Right atrium auricular region (tissue), 2 donors: ENCODE measurements around the gene RGMA. TPM values are rescaled to one million over a fixed set of nuclear protein-coding genes. Genes with fewer than 3 reads are reported as not detected.
A peak's percentile ranks its signal among the peaks of the same experiment; 100 is the strongest.

Source experiments
- DNase-seq: peaks from one replicate; pipeline ENCODE4 v3.0.0-alpha.2; 2019; ENCODE audit warnings: low spot score
- H3K27ac ChIP-seq, 2 donors: fragments of 200-600 bp; sonication (generic); 1 replicate in 1 of 2; 2 replicates in 1 of 2; pipeline ENCODE4 v1.5.1; 2016 to 2019
- H3K27me3 ChIP-seq, 2 donors: fragments of 200-600 bp; sonication (generic); one replicate each; pipeline versions ENCODE4 v1.5.1 to v1.6.0; 2017 to 2019
- H3K36me3 ChIP-seq: fragments of 200-600 bp; sonication (generic); one replicate; pipeline ENCODE4 v1.5.1; 2016
- H3K4me1 ChIP-seq, 2 donors: fragments of 200-600 bp; sonication (generic); one replicate each; pipeline versions ENCODE4 v1.5.1 to v1.6.0; 2017 to 2019
- H3K4me3 ChIP-seq, 2 donors: fragments of 200-600 bp; sonication (generic); 1 replicate in 1 of 2; 2 replicates in 1 of 2; pipeline ENCODE4 v1.5.1; 2017 to 2019; ENCODE audit warnings: mild to moderate bottlenecking in 1 of 2, moderate library complexity in 1 of 2
- H3K9me3 ChIP-seq, 2 donors: fragments of 200-600 bp; sonication (generic); one replicate each; pipeline ENCODE4 v1.5.1; 2019
- CTCF ChIP-seq, 2 donors: fragments of 200-600 bp; sonication (generic); IDR thresholded peaks; one replicate each; pipeline ENCODE4 v1.5.1; 2019; ENCODE audit warnings: antibody characterized with exemption in 2 of 2
- total RNA-seq, 2 donors: library from RNA; depleted of rRNA; stranded (reverse); fragments of >200 nt; gene quantifications; one replicate each; pipeline ENCODE4 v1.1.0, GENCODE V29; 2016

The RGMA gene
- total RNA-seq, 2 donors from 2014 or later: 7.2 to 9.9 TPM

DNA sequence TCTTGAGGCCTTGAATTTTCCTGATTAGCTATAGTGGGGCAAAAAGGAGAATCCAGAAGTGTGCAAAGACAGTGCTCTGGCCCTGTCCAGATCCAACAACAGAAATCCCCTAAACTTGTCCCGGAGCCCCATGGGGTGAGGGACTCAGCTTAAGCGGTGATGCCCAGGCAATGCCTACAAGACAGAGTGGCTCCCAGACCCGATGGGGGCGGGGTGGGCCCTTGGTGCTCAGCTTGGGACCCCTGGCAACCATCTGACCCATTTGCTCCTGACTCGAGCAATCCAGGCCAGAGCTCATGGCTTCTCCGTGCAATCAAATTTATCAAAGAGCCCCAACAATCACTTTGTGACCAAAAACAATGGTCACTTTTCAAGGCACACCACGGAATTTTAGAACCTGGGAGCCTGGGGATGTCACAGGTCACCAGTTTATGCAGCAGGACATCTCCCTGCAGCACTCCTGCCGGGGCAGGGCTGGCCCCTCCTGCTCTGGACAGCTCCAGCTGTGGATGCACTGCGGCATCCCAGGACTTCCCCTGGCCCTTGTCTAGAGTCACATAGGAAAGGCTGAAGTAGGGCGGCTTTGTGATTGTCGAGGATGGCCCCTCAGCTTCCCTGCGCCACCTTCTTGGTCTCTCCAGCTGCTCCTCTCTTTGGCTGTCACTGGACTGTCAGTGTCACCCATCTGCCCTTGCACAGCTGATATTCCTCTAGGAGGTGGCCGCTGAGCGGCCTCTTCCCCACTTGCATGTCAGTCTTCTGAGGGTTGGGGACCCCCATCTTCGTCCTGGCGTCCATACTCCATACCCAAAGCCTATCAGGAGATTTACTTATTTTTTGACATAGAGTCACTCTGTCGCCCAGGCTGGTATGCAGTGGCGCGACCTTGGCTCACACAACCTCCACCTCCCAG, 28.4 kb downstream of the RGMA start:
- Histone ChIP-seq H3K27me3 (no peaks in the 10 kb centered on the region), H3K4me3 (no peak overlapping the region), H3K4me1 (peaks cover 0 to 37% of the 10 kb centered on the region in 2 donors), H3K27ac (peak overlapping the region in 1 of 2 donors; percentile 6), H3K9me3 (no peaks in the 10 kb centered on the region), H3K36me3 (no peaks in the 10 kb centered on the region)
- no peak for TF ChIP-seq CTCF (IDR thresholded peaks at IDR 0.05)
- no peak for DNase-seq

- Histone ChIP-seq H3K27me3 (no peaks in the 10 kb centered on the region), H3K4me1 (peaks cover 0 to 35% of the 10 kb centered on the region in 2 donors), H3K27ac (no peak overlapping the region), H3K4me3 (no peak overlapping the region), H3K9me3 (no peaks in the 10 kb centered on the region), H3K36me3 (no peaks in the 10 kb centered on the region)
- no peak for TF ChIP-seq CTCF (IDR thresholded peaks at IDR 0.05)
- no peak for DNase-seq
Observed at GRCh38 chr15:93059442-93059841, 29.6 kb downstream of the RGMA start.

DNA sequence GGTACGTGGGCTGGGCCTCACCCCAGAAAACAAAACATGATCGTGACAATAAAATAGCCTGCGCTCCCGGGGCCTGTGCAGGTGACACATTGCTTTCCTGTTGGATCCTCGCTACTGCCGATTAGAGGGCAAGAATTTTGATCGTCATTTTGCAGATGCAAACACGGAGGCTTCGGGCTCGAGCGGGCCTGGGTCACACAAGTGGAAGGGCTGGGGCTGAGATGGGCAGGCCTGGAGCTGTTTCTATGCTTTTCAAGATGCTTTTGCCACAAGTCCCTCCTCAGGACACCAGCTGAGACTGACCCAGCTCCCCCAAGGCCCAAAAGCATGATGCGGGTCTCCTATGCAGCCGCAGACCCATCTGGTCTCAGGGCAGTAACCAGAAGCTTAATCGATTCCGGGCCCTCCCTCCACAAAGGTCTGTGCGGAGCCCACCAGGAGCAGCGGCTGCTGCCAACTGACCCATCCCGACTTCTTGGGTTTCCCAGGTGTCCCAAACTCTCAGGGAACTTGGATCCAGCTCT, 30.0 kb downstream of the RGMA start:
- DNase-seq: no peak
- H3K9me3 ChIP-seq: no peaks in the 10 kb centered on the region
- no peak overlapping the region for H3K27ac ChIP-seq
- no peaks in the 10 kb centered on the region for H3K36me3 ChIP-seq
- H3K27me3 ChIP-seq: no peaks in the 10 kb centered on the region
- H3K4me3 ChIP-seq: no peak overlapping the region
- H3K4me1 ChIP-seq: peaks cover 0 to 30% of the 10 kb centered on the region in 2 donors
- TF ChIP-seq CTCF (IDR thresholded peaks at IDR 0.05): no peak

GRCh38 chr15:93058128-93058527, 30.9 kb downstream of the RGMA start:
- H3K4me1 ChIP-seq: peaks cover 0 to 21% of the 10 kb centered on the region in 2 donors
- H3K4me3 ChIP-seq: no peak overlapping the region
- TF ChIP-seq CTCF (IDR thresholded peaks at IDR 0.05): no peak

DNA sequence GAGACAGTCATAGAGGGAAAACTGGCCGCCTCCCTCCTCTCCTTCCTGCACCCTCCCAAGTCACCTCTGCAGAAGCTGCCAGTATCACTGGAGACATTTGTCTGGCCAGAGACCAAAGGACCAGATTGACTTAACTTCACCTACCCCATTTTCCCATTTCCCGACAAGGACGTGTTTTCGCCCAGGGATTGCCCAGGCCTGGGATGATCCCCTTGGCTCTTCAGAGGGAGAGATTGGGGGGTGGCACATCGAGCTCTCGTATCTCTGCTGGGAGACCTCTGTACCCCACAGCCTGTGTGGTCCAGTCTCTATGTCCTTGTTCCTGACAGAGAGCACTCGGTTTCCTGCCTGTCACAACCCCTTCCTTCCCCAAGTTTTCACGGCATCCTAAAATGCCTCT, 31.4 kb downstream of the RGMA start:
- no peaks in the 10 kb centered on the region for H3K36me3 ChIP-seq
- peaks cover 0 to 18% of the 10 kb centered on the region in 2 donors for H3K4me1 ChIP-seq
- H3K4me3 ChIP-seq: no peak overlapping the region
- H3K27ac ChIP-seq: no peak overlapping the region
- TF ChIP-seq CTCF (IDR thresholded peaks at IDR 0.05): no peak
- no peaks in the 10 kb centered on the region for H3K27me3 ChIP-seq
- DNase-seq: no peak
- no peaks in the 10 kb centered on the region for H3K9me3 ChIP-seq

More at GRCh38 chr15:93058128-93058527, 30.9 kb downstream of the RGMA start:
- no peaks in the 10 kb centered on the region for H3K27me3 ChIP-seq
- no peaks in the 10 kb centered on the region for H3K36me3 ChIP-seq
- no peak for DNase-seq
- H3K9me3 ChIP-seq: no peaks in the 10 kb centered on the region
- H3K27ac ChIP-seq: no peak overlapping the region
